Motor neuron (in vitro differentiated cells): ENCODE results near the gene FARSB. TPM values are rescaled to one million over a fixed set of nuclear protein-coding genes. Genes with fewer than 3 reads are reported as not detected.
"Not testable (repeated sequence)": the region's sequence is repeated elsewhere in the genome, so short reads cannot be mapped to it uniquely, and the experiment has no call there.

ENCODE experiments used
- ATAC-seq, 8 experiments: fragments of 200-7000 bp; cut with Tn5 transposase; replicated peaks in 6 of 8; 2 replicates each; pipeline ENCODE4 v1.8.0; 2021; ENCODE audit warnings: mild to moderate bottlenecking in 8 of 8, moderate library complexity in 8 of 8
- H3K27ac ChIP-seq, 2 donors: fragments of 250-450 bp; sonication (Bioruptor Pico); 2 replicates each; pipeline ENCODE4 v1.9.0; 2021; ENCODE audit warnings: antibody characterized with exemption in 2 of 2, mild to moderate bottlenecking in 2 of 2, moderate library complexity in 1 of 2
- H3K4me1 ChIP-seq, 2 donors: fragments of 250-450 bp; sonication (Bioruptor Pico); replicated peaks in 1 of 2; 2 replicates each; pipeline ENCODE4 v1.6.1; 2021; ENCODE audit warnings: antibody characterized with exemption in 2 of 2, mild to moderate bottlenecking in 2 of 2, moderate library complexity in 1 of 2
- H3K4me3 ChIP-seq, 5 donors: fragments of 250-450 bp; sonication (Bioruptor Pico); 2 replicates each; pipeline ENCODE4 v1.9.0; 2021; ENCODE audit warnings: antibody characterized with exemption in 5 of 5, mild to moderate bottlenecking in 5 of 5, moderate library complexity in 4 of 5
- WGBS, 10 experiments: fragments of 450-650 bp; shearing (Covaris generic); methylation state at CpG; one replicate each; pipeline ENCODE4 v1.0.0; 2022; 5-methylcytosine and 5-hydroxymethylcytosine counted together
- in situ Hi-C, 9 experiments: fragments of 400-800 bp; cut with MboI; loops; one replicate each; pipeline ENCODE4 v1.15.0; 2021; ENCODE audit warnings: low sequenced_read_pairs in 9 of 9, low pct_unique_long_range_greater_than_20kb in 2 of 9; ENCODE audit not compliant: unreplicated experiment in 9 of 9
- total RNA-seq, 8 experiments: library from RNA; unstranded; fragments of 300-600 nt; gene quantifications; 2 replicates each; pipeline versions ENCODE4 v1.2.3 to v1.2.4, GENCODE V29; 2022

The FARSB gene
- total RNA-seq, 8 experiments from 2014 or later, result 25.9 to 41.0 (median 32.7) TPM

DNA sequence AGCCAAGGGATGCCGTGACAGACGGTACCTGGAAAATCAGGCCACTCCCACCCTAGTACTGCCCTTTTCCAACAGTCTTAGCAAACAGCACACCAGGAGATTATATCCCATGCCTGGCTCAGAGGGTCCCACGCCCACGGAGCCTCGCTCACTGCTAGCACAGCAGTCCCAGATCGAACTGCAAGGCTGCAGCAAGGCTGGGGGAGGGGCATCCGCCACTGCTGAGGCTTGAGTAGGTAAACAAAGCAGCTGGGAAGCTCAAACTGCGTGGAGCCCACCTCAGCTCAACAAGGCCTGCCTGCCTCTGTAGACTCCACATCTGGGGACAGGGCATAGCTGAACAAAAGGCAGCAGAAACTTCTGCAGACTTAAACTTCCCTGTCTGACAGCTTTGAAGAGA lies 71.3 kb downstream of the FARSB start:
- WGBS, 10 experiments, result 95 to 100% (median 98%) methylated on average over 2 to 7 of the region's 8 CpGs; no CpG with 5 or more reads in 6 of the 10 experiments
- H3K27ac ChIP-seq, in situ Hi-C loops, H3K4me1 ChIP-seq, H3K4me3 ChIP-seq, ATAC-seq: not testable (repeated sequence)

DNA sequence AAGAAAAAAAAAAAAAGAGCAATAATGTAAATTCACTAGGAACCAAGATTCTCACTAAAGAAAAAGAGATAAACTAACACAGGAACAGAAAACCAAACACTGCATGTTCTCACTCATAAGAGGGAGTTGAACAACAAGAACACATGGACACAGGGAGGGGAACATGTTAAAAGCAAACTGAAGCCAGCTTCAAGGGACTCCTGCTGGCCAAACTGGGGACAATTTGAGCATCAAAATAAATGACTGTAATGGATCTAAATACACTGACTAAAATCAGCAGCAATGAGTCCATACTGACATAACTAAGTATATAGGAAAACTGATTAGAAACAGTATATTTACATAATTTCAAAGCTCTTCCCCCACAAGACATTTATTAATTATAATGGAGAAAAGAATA lies 73.0 kb downstream of the FARSB start:
- Histone ChIP-seq H3K4me1 (no peaks in the 10 kb centered on the region), H3K27ac (no peak overlapping the region), H3K4me3 (no peak overlapping the region)
- in situ Hi-C loops, result no loop called here
- peak in 3 of 8 experiments; percentile 49 to 72 (median 71) for ATAC-seq

DNA sequence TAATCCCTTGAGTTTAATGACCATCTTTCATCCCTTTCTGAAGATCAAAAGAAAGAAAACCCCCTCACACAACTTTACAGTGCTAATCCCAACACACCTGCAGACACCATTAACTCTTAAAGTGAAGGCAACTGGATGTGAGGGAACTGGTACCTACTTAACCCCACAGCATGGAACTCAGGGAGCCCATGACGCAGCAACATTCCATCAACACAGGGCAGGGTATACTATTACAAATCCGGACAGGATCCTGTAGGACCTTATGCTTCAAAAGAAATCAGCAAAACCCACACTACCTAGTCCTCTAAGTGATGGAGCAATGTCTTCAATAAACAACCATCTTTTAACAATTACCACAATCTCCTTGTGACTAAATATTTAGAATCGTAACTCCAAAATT lies 78.6 kb downstream of the FARSB start:
- Histone ChIP-seq H3K4me3 (no peak overlapping the region), H3K4me1 (peaks cover 4 to 5% of the 10 kb centered on the region in 2 donors), H3K27ac (no peak overlapping the region)
- in situ Hi-C loops, result no loop called here
- 47 to 92% (median 68%) methylated on average over 2 to 3 of the region's 3 CpGs; no CpG with 5 or more reads in 2 of the 10 experiments for WGBS, 10 experiments
- ATAC-seq, result no peak

DNA sequence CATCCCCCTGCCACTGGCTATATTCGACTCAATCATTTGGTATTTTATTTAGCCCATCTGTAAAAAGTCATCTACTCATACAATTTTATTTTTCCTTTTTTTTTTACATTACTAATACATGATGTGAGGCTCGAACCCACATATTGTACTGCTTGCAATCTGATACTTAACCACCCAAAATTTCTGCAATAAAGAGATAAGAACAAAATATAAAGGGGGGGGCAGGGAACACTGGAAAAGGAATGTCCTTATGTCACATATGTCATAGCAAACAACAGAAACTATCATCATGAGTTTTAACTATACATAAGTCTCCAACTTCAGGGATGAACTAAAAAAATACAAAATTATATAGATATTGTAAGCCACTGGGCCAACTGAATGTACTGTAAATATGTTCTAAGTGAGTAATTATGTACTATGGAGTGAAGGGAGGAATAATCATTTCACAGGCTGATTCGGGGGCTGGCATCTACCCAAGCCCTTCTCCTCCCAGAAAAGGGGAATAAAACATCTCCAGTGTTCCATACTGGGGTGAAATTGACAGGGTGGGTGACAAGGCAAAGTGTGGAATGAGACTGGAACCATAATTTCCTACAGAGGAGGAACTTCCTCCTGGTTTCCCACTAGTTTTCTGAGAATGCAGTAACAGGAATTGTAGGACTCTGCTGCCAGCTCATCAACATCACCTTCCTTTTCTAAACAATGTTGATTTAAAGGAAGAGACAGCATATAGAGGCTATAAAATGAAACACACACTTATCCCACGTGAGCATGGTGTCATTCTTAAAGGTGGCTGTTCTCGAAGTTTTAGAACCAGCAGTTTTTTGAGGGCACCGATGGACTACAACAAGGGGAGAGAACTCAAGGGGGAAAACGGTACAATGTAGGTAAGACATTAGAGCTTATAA lies 79.5 kb downstream of the FARSB start:
- Histone ChIP-seq H3K4me3 (no peak overlapping the region), H3K4me1 (peaks cover 4 to 5% of the 10 kb centered on the region in 2 donors), H3K27ac (no peak overlapping the region)
- in situ Hi-C loops, result no loop called here
- WGBS, 10 experiments, result 66 to 100% (median 89%) methylated on average over 2 to 7 of the region's 7 CpGs
- peak in 2 of 8 experiments; percentile 10 to 20 for ATAC-seq

DNA sequence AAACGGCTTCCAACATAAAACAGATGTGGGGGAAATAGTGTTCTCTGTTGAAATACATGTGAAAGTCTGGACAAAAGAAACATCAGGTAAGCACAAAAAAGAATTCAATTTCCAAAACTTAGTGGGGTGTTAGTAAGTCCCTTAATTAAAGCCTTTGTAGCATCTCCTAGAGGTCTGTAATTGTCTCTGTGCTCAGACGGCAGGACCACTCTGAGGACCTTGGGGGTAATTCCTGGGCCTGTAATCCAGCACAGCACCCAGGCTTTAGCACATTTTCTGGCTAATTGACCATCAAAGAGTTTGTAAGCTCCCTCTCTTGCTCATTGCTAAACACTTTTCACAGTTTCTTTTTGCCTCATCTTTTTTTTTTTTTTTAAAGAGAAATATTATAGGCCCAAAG lies 80.3 kb downstream of the FARSB start:
- Histone ChIP-seq H3K4me1 (peaks cover 4 to 5% of the 10 kb centered on the region in 2 donors), H3K4me3 (no peak overlapping the region), H3K27ac (no peak overlapping the region)
- ATAC-seq, result no peak
- WGBS, 10 experiments, result 11 to 100% (median 56%) methylated on average over 1 to 2 of the region's 2 CpGs; no CpG with 5 or more reads in 3 of the 10 experiments
- in situ Hi-C loops, result no loop called here

DNA sequence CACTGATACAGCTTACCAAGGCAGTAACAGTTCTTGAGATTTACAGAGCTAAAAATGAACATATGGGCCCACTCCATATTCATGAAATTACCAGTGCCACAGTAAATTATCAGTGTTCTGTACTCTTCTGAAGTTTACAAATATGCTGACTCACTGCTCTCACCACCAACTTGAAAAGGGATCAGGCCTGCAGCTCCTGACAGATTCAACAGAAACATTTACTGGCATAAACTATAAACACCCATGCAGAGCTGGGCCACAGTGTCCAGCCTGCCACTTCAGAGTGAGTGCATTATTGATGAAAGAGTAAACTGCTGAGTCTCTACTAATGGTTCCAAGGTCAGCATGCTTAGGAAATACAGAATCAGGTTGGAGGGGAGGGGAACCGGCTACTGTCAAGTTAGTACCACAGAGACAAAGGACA lies 83.1 kb downstream of the FARSB start:
- in situ Hi-C loops, result loop anchor here in 7 of 9 experiments (25.0 kb wide), 2 partner anchors 260 to 510 kb away; a partner anchor contains a TSS
- Histone ChIP-seq H3K4me3 (no peak overlapping the region), H3K27ac (no peak overlapping the region), H3K4me1 (peaks cover 4 to 5% of the 10 kb centered on the region in 2 donors)
- ATAC-seq, result peak; percentile 70 to 94 (median 86)
- WGBS, 10 experiments, result 67 to 100% (median 85%) methylated on average over 1 of the region's 1 CpG; no CpG with 5 or more reads in 4 of the 10 experiments

DNA sequence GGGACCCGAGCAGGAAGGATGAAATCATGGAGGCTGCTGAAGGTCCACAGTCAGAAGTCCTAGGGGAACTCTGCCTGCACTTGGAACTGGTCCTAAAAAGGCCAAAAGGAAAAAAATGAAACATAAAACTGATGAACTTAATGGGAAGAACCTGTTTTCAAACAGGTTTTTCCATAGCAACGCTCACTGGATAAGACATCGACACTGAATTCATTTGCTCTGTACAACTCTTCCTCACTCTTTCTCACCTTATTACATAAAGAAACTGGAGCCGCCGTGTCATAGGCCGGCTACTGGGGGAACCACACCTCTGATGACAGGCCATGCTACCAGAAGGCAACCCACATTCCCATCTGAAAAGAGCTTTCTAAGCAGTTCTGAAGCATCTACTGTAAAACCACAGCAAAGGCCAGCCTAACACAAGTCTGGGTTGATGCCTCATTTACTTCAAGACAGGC lies 83.6 kb downstream of the FARSB start:
- Histone ChIP-seq H3K27ac (no peak overlapping the region), H3K4me3 (no peak overlapping the region), H3K4me1 (peaks cover 4 to 5% of the 10 kb centered on the region in 2 donors)
- ATAC-seq, result peak in 2 of 8 experiments; percentile 67 to 69
- WGBS, 10 experiments, result 73 to 100% (median 92%) methylated on average over 1 to 6 of the region's 6 CpGs; no CpG with 5 or more reads in 1 of the 10 experiments
- in situ Hi-C loops, result loop anchor here in 7 of 9 experiments (25.0 kb wide), 2 partner anchors 260 to 510 kb away; a partner anchor contains a TSS

DNA sequence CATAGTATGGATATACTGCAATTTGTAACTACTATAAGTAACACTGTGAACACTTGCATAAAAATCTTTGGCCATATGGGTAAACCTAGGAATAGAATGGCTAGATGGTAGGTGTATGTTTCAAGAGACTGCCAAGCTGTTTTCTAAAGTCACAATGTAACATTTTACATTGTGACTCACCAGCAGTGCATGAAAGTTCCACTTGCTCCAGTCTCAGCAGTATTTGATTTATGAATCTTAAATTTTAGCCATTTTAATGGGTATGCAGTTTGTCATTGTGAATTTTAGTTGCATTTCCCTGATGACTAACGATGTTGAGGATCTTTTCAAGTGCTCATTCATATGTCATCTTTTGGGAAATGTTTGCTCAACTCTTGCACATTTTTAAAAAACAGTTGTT lies 86.1 kb downstream of the FARSB start:
- H3K4me1 ChIP-seq, result peaks cover 4 to 5% of the 10 kb centered on the region in 2 donors
- H3K4me3 ChIP-seq, result no peak overlapping the region
- in situ Hi-C loops, result loop anchor here in 7 of 9 experiments (25.0 kb wide), 2 partner anchors 258 to 508 kb away; a partner anchor contains a TSS
- ATAC-seq, result peak in 2 of 8 experiments; percentile 31 to 32
- WGBS, 10 experiments, result 0 to 100% (median 79%) methylated on average over 1 of the region's 1 CpG; no CpG with 5 or more reads in 3 of the 10 experiments
- H3K27ac ChIP-seq, result no peak overlapping the region

DNA sequence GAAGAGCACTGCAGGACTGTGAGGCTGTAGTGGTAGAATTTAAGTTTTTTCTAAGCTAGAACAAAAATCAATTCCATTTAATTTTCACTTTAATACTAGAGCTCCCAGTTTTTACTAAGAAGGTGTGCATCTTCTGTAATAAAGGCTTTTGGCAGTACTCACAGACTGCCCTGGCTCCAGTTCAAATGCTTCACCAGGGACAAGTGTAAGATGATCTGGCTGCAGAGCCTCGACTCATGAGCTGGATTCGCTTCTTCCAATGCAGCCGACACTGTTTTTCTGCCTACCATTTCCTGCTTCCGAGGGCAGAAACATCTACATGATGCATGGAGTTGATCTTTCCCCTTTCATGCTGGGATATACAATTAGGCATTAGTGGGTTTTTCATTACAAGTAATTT lies 87.0 kb downstream of the FARSB start:
- no peak for ATAC-seq
- H3K27ac ChIP-seq, result no peak overlapping the region
- 35 to 88% (median 68%) methylated on average over 1 to 4 of the region's 4 CpGs; no CpG with 5 or more reads in 3 of the 10 experiments for WGBS, 10 experiments
- in situ Hi-C loops, result loop anchor here in 7 of 9 experiments (25.0 kb wide), 2 partner anchors 257 to 507 kb away; a partner anchor contains a TSS
- H3K4me3 ChIP-seq, result no peak overlapping the region
- peaks cover 4 to 5% of the 10 kb centered on the region in 2 donors for H3K4me1 ChIP-seq

DNA sequence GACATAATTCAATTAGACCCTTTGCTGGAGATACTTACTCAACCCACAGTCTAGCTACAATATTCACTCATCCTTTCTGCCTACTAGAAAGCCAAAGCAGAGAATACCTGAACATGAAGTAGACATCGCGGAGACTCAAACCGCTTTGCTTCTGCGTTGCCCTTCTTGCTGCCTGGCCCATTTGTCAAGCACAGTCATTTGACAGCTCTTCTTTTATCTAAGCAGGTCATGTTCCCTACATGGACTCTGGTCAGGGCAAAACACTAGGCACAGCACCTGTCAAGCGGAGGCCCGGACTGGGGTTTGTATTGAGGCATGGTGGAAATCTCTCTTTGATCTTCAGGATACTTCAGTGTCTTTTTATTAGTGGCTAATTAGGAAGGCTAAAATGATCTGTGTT lies 89.7 kb downstream of the FARSB start:
- Histone ChIP-seq H3K4me3 (no peak overlapping the region), H3K4me1 (no peaks in the 10 kb centered on the region), H3K27ac (no peak overlapping the region)
- WGBS, 10 experiments, result 77 to 96% (median 84%) methylated on average over 1 to 6 of the region's 6 CpGs; no CpG with 5 or more reads in 6 of the 10 experiments
- in situ Hi-C loops, result loop anchor here in 7 of 9 experiments (25.0 kb wide), 2 partner anchors 254 to 504 kb away; a partner anchor contains a TSS
- ATAC-seq, result peak in 2 of 8 experiments; percentile 13 to 26

DNA sequence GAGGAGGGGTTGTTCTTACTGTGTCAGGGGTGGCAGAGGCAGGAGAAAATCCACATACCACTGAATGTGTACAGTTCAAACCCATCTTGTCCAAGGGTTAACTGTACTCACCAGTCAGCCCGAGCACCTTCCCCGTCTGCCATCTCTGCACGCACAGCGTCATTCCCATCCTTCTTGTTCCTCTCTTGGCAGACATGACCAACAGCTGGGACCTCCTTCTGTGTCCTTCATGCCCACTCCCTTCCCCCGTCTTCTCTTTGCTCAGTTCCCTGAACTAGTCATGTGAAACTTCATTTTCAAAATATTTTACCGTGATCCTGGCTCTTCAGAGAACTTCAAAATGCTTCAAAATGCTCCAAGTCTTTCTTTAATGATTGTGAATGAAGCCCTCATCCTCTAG lies 92.0 kb downstream of the FARSB start:
- Histone ChIP-seq H3K4me1 (no peaks in the 10 kb centered on the region), H3K27ac (no peak overlapping the region), H3K4me3 (no peak overlapping the region)
- WGBS, 10 experiments, result 66 to 95% (median 88%) methylated on average over 2 to 5 of the region's 6 CpGs; no CpG with 5 or more reads in 3 of the 10 experiments
- in situ Hi-C loops, result loop anchor here in 7 of 9 experiments (25.0 kb wide), 2 partner anchors 252 to 502 kb away; a partner anchor contains a TSS
- no peak for ATAC-seq

DNA sequence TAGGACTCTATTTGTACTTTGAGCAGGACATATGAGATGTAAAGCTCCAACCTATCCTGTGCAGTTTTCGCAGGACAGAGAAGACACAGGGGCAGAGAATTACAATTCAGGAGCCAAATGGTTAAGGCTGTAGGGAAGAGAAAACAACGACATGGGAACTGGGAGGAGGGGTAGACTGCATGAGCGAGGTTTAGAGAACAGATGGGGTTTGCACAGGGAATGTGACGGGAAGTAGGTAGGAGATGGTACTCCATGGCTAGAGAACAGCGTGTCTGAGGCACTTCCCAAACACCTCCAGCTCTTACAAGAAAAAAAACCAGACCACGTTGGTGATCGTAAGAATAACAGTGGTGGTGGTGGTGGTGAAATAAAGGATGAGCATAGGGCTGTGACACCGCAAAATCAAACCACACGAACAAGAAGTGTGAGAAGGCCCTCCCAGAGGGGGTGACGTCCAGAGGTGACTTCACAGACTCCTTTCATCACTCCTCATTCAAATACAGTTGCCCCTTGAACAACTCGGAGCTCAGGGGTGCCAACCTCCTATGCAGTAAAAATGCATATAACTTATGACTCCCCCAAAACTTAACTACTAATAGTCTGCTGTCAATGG lies 92.7 kb downstream of the FARSB start:
- no peak overlapping the region for H3K27ac ChIP-seq
- in situ Hi-C loops, result loop anchor here in 7 of 9 experiments (25.0 kb wide), 2 partner anchors 251 to 501 kb away; a partner anchor contains a TSS
- 40 to 93% (median 80%) methylated on average over 1 to 7 of the region's 11 CpGs; no CpG with 5 or more reads in 1 of the 10 experiments for WGBS, 10 experiments
- ATAC-seq, result no peak
- no peaks in the 10 kb centered on the region for H3K4me1 ChIP-seq
- H3K4me3 ChIP-seq, result no peak overlapping the region
